H9 (cell line): Measurements from ENCODE around the gene CES2. TPM values are rescaled to one million over a fixed set of nuclear protein-coding genes. Genes with fewer than 3 reads are reported as not detected.

ENCODE experiments used
- DNase-seq: peaks from one replicate; pipeline ENCODE4 v3.0.0-alpha.2; 2017
- H2AFZ ChIP-seq: one replicate; pipeline ENCODE4 v1.6.1; 2013; ENCODE audit warnings: mild to moderate bottlenecking, low read length, control low read depth, moderate library complexity
- H2AK5ac ChIP-seq: 2 replicates; pipeline ENCODE4 v1.6.1; 2013; ENCODE audit warnings: low read length, control low read depth, mixed read lengths; ENCODE audit not compliant: insufficient read length
- H2BK120ac ChIP-seq: one replicate; pipeline ENCODE4 v1.6.1; 2013; ENCODE audit warnings: low read depth, mild to moderate bottlenecking, low read length, control low read depth, inconsistent platforms; ENCODE audit not compliant: poor library complexity, severe bottlenecking
- H2BK12ac ChIP-seq: 2 replicates; pipeline ENCODE4 v1.6.1; 2013; ENCODE audit warnings: low read length, control low read depth, mixed read lengths, low read depth; ENCODE audit not compliant: insufficient read length
- H2BK15ac ChIP-seq: 2 replicates; pipeline ENCODE4 v1.6.1; 2013; ENCODE audit warnings: low read depth, low read length, control low read depth
- H2BK20ac ChIP-seq: one replicate; pipeline ENCODE4 v1.6.1; 2013; ENCODE audit warnings: low read depth, mild to moderate bottlenecking, low read length, control low read depth, inconsistent platforms; ENCODE audit not compliant: poor library complexity, severe bottlenecking
- H2BK5ac ChIP-seq: 2 replicates; pipeline ENCODE4 v1.6.1; 2013; ENCODE audit warnings: low read length, control low read depth, mixed read lengths; ENCODE audit not compliant: insufficient read length
- H3K14ac ChIP-seq: 2 replicates; pipeline ENCODE4 v1.6.1; 2013; ENCODE audit warnings: low read length, control low read depth; ENCODE audit not compliant: insufficient read depth
- H3K18ac ChIP-seq: 2 replicates; pipeline ENCODE4 v1.6.1; 2013; ENCODE audit warnings: low read depth, mild to moderate bottlenecking, mixed read lengths, low read length, control low read depth; ENCODE audit not compliant: insufficient read length
- H3K23ac ChIP-seq: 2 replicates; pipeline ENCODE4 v1.6.1; 2013; ENCODE audit warnings: low read length, control low read depth, mixed read lengths, low read depth; ENCODE audit not compliant: insufficient read length
- H3K23me2 ChIP-seq: 2 replicates; pipeline ENCODE4 v1.6.1; 2013; ENCODE audit warnings: low read depth, mild to moderate bottlenecking, mixed read lengths, low read length, control low read depth; ENCODE audit not compliant: insufficient read length, poor library complexity, severe bottlenecking
- H3K27ac ChIP-seq: 2 replicates; pipeline ENCODE4 v1.5.1; 2013; ENCODE audit warnings: low read length, control low read depth, mixed read lengths, low read depth; ENCODE audit not compliant: insufficient read length
- H3K27me3 ChIP-seq: 2 replicates; pipeline ENCODE4 v1.6.1; 2013; ENCODE audit warnings: low read length, control low read depth, inconsistent platforms; ENCODE audit not compliant: insufficient read depth
- H3K4ac ChIP-seq: 2 replicates; pipeline ENCODE4 v1.6.1; 2013; ENCODE audit warnings: low read depth, mild to moderate bottlenecking, control low read depth, inconsistent platforms, low read length, moderate library complexity
- H3K4me1 ChIP-seq: 2 replicates; pipeline ENCODE4 v1.6.1; 2013; ENCODE audit warnings: low read length, control low read depth, inconsistent platforms; ENCODE audit not compliant: insufficient read depth
- H3K4me2 ChIP-seq: 2 replicates; pipeline ENCODE4 v1.6.1; 2013; ENCODE audit warnings: low read length, control low read depth, mixed read lengths; ENCODE audit not compliant: insufficient read length, insufficient read depth
- H3K56ac ChIP-seq: 2 replicates; pipeline ENCODE4 v1.6.1; 2013; ENCODE audit warnings: low read depth, mild to moderate bottlenecking, mixed read lengths, low read length, control low read depth; ENCODE audit not compliant: insufficient read length
- H3K79me1 ChIP-seq: 2 replicates; pipeline ENCODE4 v1.6.1; 2013; ENCODE audit warnings: low read depth, mild to moderate bottlenecking, moderate library complexity, low read length, control low read depth, inconsistent platforms; ENCODE audit not compliant: insufficient read depth, poor library complexity, severe bottlenecking
- H3K79me2 ChIP-seq: 2 replicates; pipeline ENCODE4 v1.6.1; 2013; ENCODE audit warnings: low read length, control low read depth, inconsistent platforms; ENCODE audit not compliant: insufficient read depth
- H3K9ac ChIP-seq: 2 replicates; pipeline ENCODE4 v1.6.1; 2013; ENCODE audit warnings: low read length, control low read depth, mixed read lengths; ENCODE audit not compliant: insufficient read length; ENCODE audit errors: extremely low read depth
- H3K9me3 ChIP-seq: one replicate; pipeline ENCODE4 v1.6.1; 2013; ENCODE audit warnings: low read depth, low read length, inconsistent platforms; ENCODE audit not compliant: control insufficient read depth
- H3T11ph ChIP-seq: one replicate; pipeline ENCODE4 v1.6.1; 2013; ENCODE audit warnings: mild to moderate bottlenecking, low read length, control low read depth, inconsistent platforms
- H4K20me1 ChIP-seq: one replicate; pipeline ENCODE4 v1.6.1; 2013; ENCODE audit not compliant: control insufficient read depth, insufficient read length, insufficient read depth
- H4K5ac ChIP-seq: 2 replicates; pipeline ENCODE4 v1.6.1; 2013; ENCODE audit warnings: low read depth, mild to moderate bottlenecking, mixed read lengths, low read length, control low read depth; ENCODE audit not compliant: insufficient read length
- H4K8ac ChIP-seq: replicated peaks from 2 replicates; pipeline ENCODE4 v1.6.1; 2013; ENCODE audit warnings: low read length, control low read depth, mixed read lengths, low read depth; ENCODE audit not compliant: insufficient read length
- H4K91ac ChIP-seq: 2 replicates; pipeline ENCODE4 v1.6.1; 2013; ENCODE audit warnings: low read depth, mild to moderate bottlenecking, moderate library complexity, mixed read lengths, low read length, control low read depth; ENCODE audit not compliant: insufficient read length
- H3K27ac Mint-ChIP-seq, 3 experiments: 2 replicates in 2 of 3; 3 replicates in 1 of 3; pipeline ENCODE4 v1.8.0; 2020 to 2021; ENCODE audit warnings: mixed read lengths in 3 of 3, mild to moderate bottlenecking in 1 of 3, moderate library complexity in 1 of 3
- H3K27me3 Mint-ChIP-seq: 2 replicates; pipeline ENCODE4 v1.8.0; 2021; ENCODE audit warnings: low read depth, mild to moderate bottlenecking, moderate library complexity, mixed read lengths
- H3K36me3 Mint-ChIP-seq, 3 experiments: 2 replicates in 2 of 3; 3 replicates in 1 of 3; pipeline ENCODE4 v1.8.0; 2020 to 2021; ENCODE audit warnings: low read depth in 3 of 3, mixed read lengths in 3 of 3; ENCODE audit not compliant: insufficient read depth in 1 of 3
- H3K4me1 Mint-ChIP-seq, 2 experiments: 2 replicates each; pipeline ENCODE4 v1.8.0; 2020; ENCODE audit warnings: mixed read lengths in 2 of 2
- H3K4me3 Mint-ChIP-seq, 2 experiments: 2 replicates in 1 of 2; 3 replicates in 1 of 2; pipeline ENCODE4 v1.8.0; 2020 to 2021; ENCODE audit warnings: mild to moderate bottlenecking in 2 of 2, mixed read lengths in 2 of 2, moderate library complexity in 1 of 2
- H3K9me3 Mint-ChIP-seq, 2 experiments: 2 replicates in 1 of 2; 3 replicates in 1 of 2; pipeline ENCODE4 v1.8.0; 2020; ENCODE audit warnings: mild to moderate bottlenecking in 2 of 2, mixed read lengths in 2 of 2, moderate library complexity in 1 of 2
- WGBS: extraction: QIAGEN DNeasy Blood & Tissue Kit; methylation state at CpG from one replicate; pipeline ENCODE4 v1.1.7; 2013; ENCODE audit warnings: missing lambda C conversion rate, low lambda C conversion rate, mixed read lengths; ENCODE audit not compliant: insufficient read length; ENCODE audit errors: extremely low coverage; 5-methylcytosine and 5-hydroxymethylcytosine counted together
- total RNA-seq: library from RNA; stranded (reverse); gene quantifications from 2 replicates; pipeline ENCODE4 v1.2.1, GENCODE V29; 2021
- TF ChIP-seq, protein P1 (sequence below): fragments of 200-600 bp; sonication (generic); conservative IDR thresholded peaks from 3 replicates; pipeline ENCODE4 v1.8.0; 2021; ENCODE audit warnings: antibody characterized with exemption, mild to moderate bottlenecking

CES2 gene
- total RNA-seq, 1 experiment from 2014 or later: 28.2 TPM

DNA sequence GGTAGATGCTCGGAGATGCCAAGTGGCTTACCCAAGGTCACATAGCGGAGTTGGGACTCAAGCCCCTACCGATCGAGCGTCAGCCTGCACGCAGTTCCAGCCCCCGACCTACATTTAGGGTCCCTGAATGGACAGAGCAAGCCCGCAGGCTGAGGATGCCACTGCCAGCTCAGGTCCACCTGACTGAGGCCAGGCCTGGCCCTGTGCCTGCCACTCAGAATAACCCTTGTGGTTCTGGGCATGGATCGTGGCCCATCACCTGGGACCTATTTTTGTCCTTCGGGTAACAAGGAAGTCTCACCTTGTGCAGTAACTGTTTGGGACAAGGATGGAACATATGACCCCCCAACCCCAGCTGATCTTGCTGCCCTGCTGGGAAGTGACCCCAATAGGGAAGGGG is 33.7 kb upstream of the CES2 start:
- Histone ChIP-seq H3K79me1 (no peaks in the 10 kb centered on the region), H3K27me3 (no peaks in the 10 kb centered on the region), H3K4ac (no peak overlapping the region), H3K14ac (no peak overlapping the region), H2BK12ac (no peak overlapping the region), H3K56ac (no peak overlapping the region), H3K9me3 (no peaks in the 10 kb centered on the region), H2BK20ac (no peak overlapping the region), H2BK15ac (no peak overlapping the region), H2AFZ (no peak overlapping the region), H3K27ac (no peak overlapping the region), H3T11ph (no peak overlapping the region), H4K8ac (no peak overlapping the region), H4K5ac (no peak overlapping the region), H3K23ac (no peak overlapping the region), H3K4me2 (no peak overlapping the region), H4K20me1 (no peaks in the 10 kb centered on the region), H2BK5ac (no peak overlapping the region), H3K79me2 (no peaks in the 10 kb centered on the region), H3K18ac (no peak overlapping the region), H3K9ac (no peak overlapping the region), H3K23me2 (no peaks in the 10 kb centered on the region), H2AK5ac (no peak overlapping the region), H3K4me1 (no peaks in the 10 kb centered on the region), H2BK120ac (no peak overlapping the region), H4K91ac (no peak overlapping the region)
- TF ChIP-seq, protein P1, sequence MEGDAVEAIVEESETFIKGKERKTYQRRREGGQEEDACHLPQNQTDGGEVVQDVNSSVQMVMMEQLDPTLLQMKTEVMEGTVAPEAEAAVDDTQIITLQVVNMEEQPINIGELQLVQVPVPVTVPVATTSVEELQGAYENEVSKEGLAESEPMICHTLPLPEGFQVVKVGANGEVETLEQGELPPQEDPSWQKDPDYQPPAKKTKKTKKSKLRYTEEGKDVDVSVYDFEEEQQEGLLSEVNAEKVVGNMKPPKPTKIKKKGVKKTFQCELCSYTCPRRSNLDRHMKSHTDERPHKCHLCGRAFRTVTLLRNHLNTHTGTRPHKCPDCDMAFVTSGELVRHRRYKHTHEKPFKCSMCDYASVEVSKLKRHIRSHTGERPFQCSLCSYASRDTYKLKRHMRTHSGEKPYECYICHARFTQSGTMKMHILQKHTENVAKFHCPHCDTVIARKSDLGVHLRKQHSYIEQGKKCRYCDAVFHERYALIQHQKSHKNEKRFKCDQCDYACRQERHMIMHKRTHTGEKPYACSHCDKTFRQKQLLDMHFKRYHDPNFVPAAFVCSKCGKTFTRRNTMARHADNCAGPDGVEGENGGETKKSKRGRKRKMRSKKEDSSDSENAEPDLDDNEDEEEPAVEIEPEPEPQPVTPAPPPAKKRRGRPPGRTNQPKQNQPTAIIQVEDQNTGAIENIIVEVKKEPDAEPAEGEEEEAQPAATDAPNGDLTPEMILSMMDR: no peak
- no peak overlapping the region for H3K27ac Mint-ChIP-seq
- H3K4me1 Mint-ChIP-seq: peaks cover 10 to 21% of the 10 kb centered on the region in 2 experiments
- H3K4me3 Mint-ChIP-seq: no peak overlapping the region
- H3K27me3 Mint-ChIP-seq: peaks cover 7% of the 10 kb centered on the region
- H3K36me3 Mint-ChIP-seq: no peaks in the 10 kb centered on the region
- no peak for DNase-seq
- no peaks in the 10 kb centered on the region for H3K9me3 Mint-ChIP-seq
- no CpG with 5 or more reads among the region's 10 CpGs for WGBS
